Vagina (tissue), 2 donors: ENCODE results near the gene CDK16.
"Not testable (repeated sequence)": the region's sequence is repeated elsewhere in the genome, so short reads cannot be mapped to it uniquely, and the experiment has no call there.

ENCODE experiments used
- CTCF ChIP-seq, 3 experiments: fragments of 450-650 bp in 2 of 3; fragments of 200-600 bp in 1 of 3; sonication (generic) in 1 of 3; IDR thresholded peaks; one replicate each; pipeline ENCODE4 v1.5.1; 2017 to 2019; ENCODE audit warnings: antibody characterized with exemption in 3 of 3, mild to moderate bottlenecking in 2 of 3, moderate library complexity in 2 of 3
- POLR2A ChIP-seq, 2 donors: fragments of 450-650 bp; IDR thresholded peaks; one replicate each; pipeline ENCODE4 v1.6.1; 2017; ENCODE audit warnings: antibody characterized with exemption in 2 of 2, mild to moderate bottlenecking in 2 of 2, moderate library complexity in 2 of 2
- POLR2AphosphoS5 ChIP-seq, 2 donors: sonication (generic); formaldehyde crosslinking; IDR thresholded peaks; one replicate each; pipeline ENCODE4 v1.9.0; 2017; ENCODE audit warnings: antibody characterized with exemption in 2 of 2, mild to moderate bottlenecking in 2 of 2, low read depth in 1 of 2; ENCODE audit not compliant: insufficient read depth in 1 of 2

DNA sequence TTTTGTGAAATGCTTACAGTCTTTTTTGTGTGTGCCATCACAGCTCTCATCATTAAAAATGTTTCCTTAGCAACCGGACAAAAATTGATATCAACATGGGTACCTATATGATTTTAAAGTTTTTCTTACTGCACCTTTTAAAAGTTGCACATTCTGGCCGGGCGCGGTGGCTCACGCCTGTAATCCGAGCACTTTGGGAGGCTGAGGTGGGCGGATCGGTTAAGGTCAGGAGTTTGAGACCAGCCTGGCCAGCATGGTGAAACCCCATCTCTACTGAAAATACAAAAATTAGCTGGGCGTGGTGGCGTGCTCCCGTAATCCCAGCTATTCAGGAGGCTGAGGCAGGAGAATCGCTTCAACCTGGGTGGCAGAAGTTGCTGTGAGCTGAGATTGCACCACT lies 39.1 kb downstream of the CDK16 start:
- not testable (repeated sequence) for TF ChIP-seq CTCF (IDR thresholded peaks at IDR 0.05); POLR2A (IDR thresholded peaks at IDR 0.05); POLR2AphosphoS5 (IDR thresholded peaks at IDR 0.05; ENCODE audit: insufficient read depth in 1 of 2, low read depth in 1 of 2)
